Measurements from ENCODE around the gene LIX1L. TPM values are rescaled to one million over a fixed set of nuclear protein-coding genes. Genes with fewer than 3 reads are reported as not detected.

Gene LIX1L
- total RNA-seq, 2 experiments from 2014 or later = 11.6 to 26.3 TPM

DNA sequence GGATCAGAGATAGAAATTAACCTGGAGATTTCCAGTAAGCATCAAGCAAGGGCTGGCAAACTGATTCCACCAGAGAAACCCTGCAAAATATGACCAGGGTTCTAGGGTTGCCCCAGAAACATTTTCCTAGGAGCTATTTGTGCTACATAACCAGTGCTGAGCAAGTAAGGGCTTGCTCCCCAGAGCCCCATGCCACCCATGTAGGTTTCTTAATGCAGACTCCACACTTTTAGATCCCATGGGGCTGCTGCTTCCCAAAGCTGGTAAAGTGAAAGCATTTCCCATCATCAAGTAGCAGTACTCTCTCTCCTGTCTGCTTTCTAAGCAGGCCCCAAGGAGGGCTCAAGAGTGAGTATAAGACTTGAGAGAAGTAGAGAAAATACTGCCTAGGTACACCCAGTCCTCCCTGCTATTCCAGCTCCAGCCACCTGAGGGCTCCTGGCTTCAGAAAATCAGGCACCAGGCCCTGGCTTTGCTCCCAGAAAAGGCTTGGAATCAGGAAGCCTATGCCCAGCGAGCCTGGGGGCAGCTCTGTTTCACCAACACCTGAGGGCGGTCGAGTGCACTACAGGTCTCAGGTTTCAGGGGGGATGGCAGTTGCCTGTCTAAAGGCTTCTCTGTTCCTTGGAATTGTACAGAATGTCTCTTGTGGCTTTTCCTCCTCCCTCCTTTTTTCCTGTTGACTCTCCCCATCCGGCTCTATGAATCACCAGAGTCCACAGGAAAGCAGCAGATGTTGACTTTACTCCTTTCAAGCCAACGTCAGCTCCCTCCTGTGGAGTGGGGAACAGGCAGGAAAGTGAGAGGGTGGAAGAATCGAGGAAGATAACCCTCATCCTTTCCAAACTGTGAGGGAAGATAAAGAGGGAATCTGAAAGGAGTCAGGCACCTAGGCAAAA, 66.0 kb downstream of the LIX1L start:
- H2AFZ ChIP-seq (ENCODE audit: low read length) = no peak overlapping the region
- intact Hi-C loops (cut with micrococcal nuclease; ENCODE audit: unreplicated experiment) = loop anchor here (1.0 kb wide), 1 partner anchor 121 kb away; no protein-coding TSS in a partner anchor
- no peak for TF ChIP-seq EZH2phosphoT487 (IDR thresholded peaks at IDR 0.05; ENCODE audit: borderline replicate concordance, low read depth, low read length)
- TF ChIP-seq, protein P1, sequence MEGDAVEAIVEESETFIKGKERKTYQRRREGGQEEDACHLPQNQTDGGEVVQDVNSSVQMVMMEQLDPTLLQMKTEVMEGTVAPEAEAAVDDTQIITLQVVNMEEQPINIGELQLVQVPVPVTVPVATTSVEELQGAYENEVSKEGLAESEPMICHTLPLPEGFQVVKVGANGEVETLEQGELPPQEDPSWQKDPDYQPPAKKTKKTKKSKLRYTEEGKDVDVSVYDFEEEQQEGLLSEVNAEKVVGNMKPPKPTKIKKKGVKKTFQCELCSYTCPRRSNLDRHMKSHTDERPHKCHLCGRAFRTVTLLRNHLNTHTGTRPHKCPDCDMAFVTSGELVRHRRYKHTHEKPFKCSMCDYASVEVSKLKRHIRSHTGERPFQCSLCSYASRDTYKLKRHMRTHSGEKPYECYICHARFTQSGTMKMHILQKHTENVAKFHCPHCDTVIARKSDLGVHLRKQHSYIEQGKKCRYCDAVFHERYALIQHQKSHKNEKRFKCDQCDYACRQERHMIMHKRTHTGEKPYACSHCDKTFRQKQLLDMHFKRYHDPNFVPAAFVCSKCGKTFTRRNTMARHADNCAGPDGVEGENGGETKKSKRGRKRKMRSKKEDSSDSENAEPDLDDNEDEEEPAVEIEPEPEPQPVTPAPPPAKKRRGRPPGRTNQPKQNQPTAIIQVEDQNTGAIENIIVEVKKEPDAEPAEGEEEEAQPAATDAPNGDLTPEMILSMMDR (conservative IDR thresholded peaks at IDR 0.05; ENCODE audit: low read length) = peak; percentile 91
- H3K4me1 ChIP-seq (ENCODE audit: insufficient read depth, low read length, poor library complexity, severe bottlenecking) = no peaks in the 10 kb centered on the region
- ChIA-PET POLR2A (interaction anchor here (0.5 to 0.6 kb wide), 2 partner anchors 91 to 136 kb away, joined by 3 to 5 read pairs; no protein-coding TSS in a partner anchor), CTCF (ENCODE audit: unreplicated experiment) (interaction anchor here (0.7 to 1.1 kb wide), 3 partner anchors 11 to 25 kb away, joined by 3 to 4 read pairs (median 3); no protein-coding TSS in a partner anchor)
- no peaks in the 10 kb centered on the region for H3K9me2 ChIP-seq (ENCODE audit: insufficient read depth, low read length)
- H3K4me3 ChIP-seq (ENCODE audit: low read depth, low read length, poor library complexity, severe bottlenecking) = no peak overlapping the region
- H3K36me3 ChIP-seq (ENCODE audit: insufficient read depth, low read length) = no peaks in the 10 kb centered on the region
- no peaks in the 10 kb centered on the region for H3K79me2 ChIP-seq (ENCODE audit: insufficient read depth, low read depth, low read length)
- no peak overlapping the region for H3K4me2 ChIP-seq (ENCODE audit: low read length)
- peak; percentile 66 for DNase-seq (ENCODE audit: low spot score)
- no TSS peak for BruUV-seq (replicated peaks)
- no peak overlapping the region for H3K27ac ChIP-seq (ENCODE audit: low read depth, low read length, poor library complexity, severe bottlenecking)
- H3K9me3 ChIP-seq (ENCODE audit: low read length) = no peaks in the 10 kb centered on the region
- no peaks in the 10 kb centered on the region for H4K20me1 ChIP-seq (ENCODE audit: insufficient read depth, low read length)

DNA sequence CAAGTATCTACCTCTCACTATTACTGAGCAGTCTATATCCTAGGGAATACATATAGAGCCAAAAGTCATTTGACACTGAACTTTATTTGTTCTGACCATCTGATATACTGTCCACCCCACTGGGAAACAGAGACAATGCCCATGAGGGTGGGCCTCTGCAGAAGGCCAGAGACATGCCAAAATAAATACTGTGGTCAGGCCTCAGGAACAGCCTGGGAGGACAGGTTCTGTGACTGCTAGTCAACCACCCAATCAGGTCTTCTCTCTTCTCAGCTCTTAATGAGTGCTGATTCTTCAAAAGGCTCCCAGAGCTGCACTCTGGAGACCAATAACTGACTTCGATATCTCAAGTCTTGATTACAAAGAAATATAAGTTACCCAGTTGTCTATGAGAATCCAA, 66.7 kb downstream of the LIX1L start:
- H3K4me2 ChIP-seq (ENCODE audit: low read length) = no peak overlapping the region
- no peak overlapping the region for H3K27ac ChIP-seq (ENCODE audit: low read depth, low read length, poor library complexity, severe bottlenecking)
- no peaks in the 10 kb centered on the region for H3K79me2 ChIP-seq (ENCODE audit: insufficient read depth, low read depth, low read length)
- TF ChIP-seq, protein P1 (conservative IDR thresholded peaks at IDR 0.05; ENCODE audit: low read length) = no peak
- no peak for TF ChIP-seq EZH2phosphoT487 (IDR thresholded peaks at IDR 0.05; ENCODE audit: borderline replicate concordance, low read depth, low read length)
- no peaks in the 10 kb centered on the region for H3K9me2 ChIP-seq (ENCODE audit: insufficient read depth, low read length)
- POLR2A ChIA-PET = no interaction called here
- H4K20me1 ChIP-seq (ENCODE audit: insufficient read depth, low read length) = no peaks in the 10 kb centered on the region
- H3K4me1 ChIP-seq (ENCODE audit: insufficient read depth, low read length, poor library complexity, severe bottlenecking) = no peaks in the 10 kb centered on the region
- H3K9me3 ChIP-seq (ENCODE audit: low read length) = no peaks in the 10 kb centered on the region
- CTCF ChIA-PET (ENCODE audit: unreplicated experiment) = interaction anchor here (1.0 to 1.1 kb wide), 2 partner anchors 11 to 20 kb away, joined by 3 to 4 read pairs; no protein-coding TSS in a partner anchor
- H3K36me3 ChIP-seq (ENCODE audit: insufficient read depth, low read length) = no peaks in the 10 kb centered on the region
- H2AFZ ChIP-seq (ENCODE audit: low read length) = no peak overlapping the region
- no peak for DNase-seq (ENCODE audit: low spot score)
- intact Hi-C loops (cut with micrococcal nuclease; ENCODE audit: unreplicated experiment) = no loop called here
- BruUV-seq (replicated peaks) = no TSS peak
- no peak overlapping the region for H3K4me3 ChIP-seq (ENCODE audit: low read depth, low read length, poor library complexity, severe bottlenecking)

All from OCI-LY7 (cell line).